GM12878 (cell line): Measurements from ENCODE around the gene AP1AR. TPM values are rescaled to one million over a fixed set of nuclear protein-coding genes. Genes with fewer than 3 reads are reported as not detected.
A peak's percentile ranks its signal among the peaks of the same experiment; 100 is the strongest.

ENCODE experiments used
- ATF7 ChIP-seq: fragments of 450-650 bp; IDR thresholded peaks from 2 replicates; pipeline ENCODE4 v1.6.1; 2016; ENCODE audit warnings: low read depth, mild to moderate bottlenecking
- BCL11A ChIP-seq: IDR thresholded peaks from 2 replicates; pipeline ENCODE4 v1.6.1; 2011; ENCODE audit warnings: low read depth, low read length
- BCL3 ChIP-seq: IDR thresholded peaks from 2 replicates; pipeline ENCODE4 v1.6.1; 2011; ENCODE audit warnings: borderline replicate concordance, low read depth, mild to moderate bottlenecking, moderate library complexity, low read length; ENCODE audit not compliant: insufficient read depth, poor library complexity, severe bottlenecking
- BMI1 ChIP-seq: fragments of 450-650 bp; IDR thresholded peaks from 2 replicates; pipeline ENCODE4 v1.6.1; 2016; ENCODE audit warnings: mild to moderate bottlenecking, moderate library complexity, borderline replicate concordance
- CREM ChIP-seq: IDR thresholded peaks from 2 replicates; pipeline ENCODE4 v1.6.1; 2014; ENCODE audit warnings: antibody characterized with exemption, low read depth
- GABPA ChIP-seq: IDR thresholded peaks from 2 replicates; pipeline ENCODE4 v1.6.1; 2014; ENCODE audit warnings: antibody characterized with exemption, low read depth, mild to moderate bottlenecking, inconsistent platforms
- MEF2A ChIP-seq: IDR thresholded peaks from 2 replicates; pipeline ENCODE4 v1.6.1; 2011; ENCODE audit warnings: low read depth, mild to moderate bottlenecking, low read length, moderate library complexity; ENCODE audit not compliant: insufficient read depth
- MYC ChIP-seq: IDR thresholded peaks from 2 replicates; pipeline ENCODE4 v1.6.1; 2011; ENCODE audit warnings: mild to moderate bottlenecking, low read length, moderate library complexity, inconsistent platforms; ENCODE audit not compliant: insufficient read depth, insufficient replicate concordance, insufficient read length, severe bottlenecking
- NKRF ChIP-seq: fragments of 450-650 bp; conservative IDR thresholded peaks from 2 replicates; pipeline ENCODE4 v1.6.1; 2017; ENCODE audit warnings: mild to moderate bottlenecking, moderate library complexity
- POLR2AphosphoS2 ChIP-seq: IDR thresholded peaks from 2 replicates; pipeline ENCODE4 v1.6.1; 2011; ENCODE audit warnings: low read depth, mild to moderate bottlenecking, low read length, improper control_type of control experiment, moderate library complexity
- RELA ChIP-seq: fragments of 450-650 bp; IDR thresholded peaks from 2 replicates; pipeline ENCODE4 v1.8.0; 2014; ENCODE audit warnings: borderline replicate concordance; ENCODE audit not compliant: partially characterized antibody
- RELB ChIP-seq: fragments of 450-650 bp; IDR thresholded peaks from 2 replicates; pipeline ENCODE4 v1.6.1; 2017; ENCODE audit warnings: low read depth, mild to moderate bottlenecking, moderate library complexity
- REST ChIP-seq: IDR thresholded peaks from 2 replicates; pipeline ENCODE4 v1.6.1; 2012; ENCODE audit warnings: mild to moderate bottlenecking, low read depth, low read length
- SREBF2 ChIP-seq: IDR thresholded peaks from 2 replicates; pipeline ENCODE4 v1.6.1; 2012; ENCODE audit warnings: mild to moderate bottlenecking, low read length
- ZBTB4 ChIP-seq: fragments of 450-650 bp; formaldehyde crosslinking; IDR thresholded peaks from 2 replicates; pipeline ENCODE4 v1.4.0; 2022; ENCODE audit warnings: mild to moderate bottlenecking, moderate library complexity
- ZNF24 ChIP-seq: fragments of 450-650 bp; IDR thresholded peaks from 2 replicates; pipeline ENCODE4 v1.6.1; 2017; ENCODE audit warnings: antibody characterized with exemption, mild to moderate bottlenecking
- polyA plus RNA-seq, 11 experiments: library from polyadenylated mRNA; depleted of rRNA in 4 of 11; unstranded in 6 of 11; stranded (reverse) in 5 of 11; fragments of >200 nt; fragmentation: Nextera tagmentation in 4 of 11; fragmentation: Illumina TruSeq in 1 of 11; extraction: Ambion mirVana in 4 of 11; extraction: Trizol in 1 of 11; gene quantifications; 1 replicate in 1 of 11; 2 replicates in 10 of 11; pipeline versions ENCODE4 v1.2.1 to v1.2.3, GENCODE V29; 2011 to 2016; ENCODE audit warnings: inconsistent platforms in 2 of 11, missing spikeins in 2 of 11, low read depth in 1 of 11
- total RNA-seq, 4 experiments: library from RNA; depleted of rRNA in 3 of 4; stranded (reverse); fragments of >200 nt in 3 of 4; fragmentation: Illumina TruSeq in 1 of 4; extraction: Trizol in 1 of 4; gene quantifications; 2 replicates each; pipeline versions ENCODE4 v1.2.1 to v1.2.3, GENCODE V29; 2013 to 2021

Gene AP1AR
- total and polyA plus RNA-seq, 10 of the 15 experiments (the other 5 are each of a cell fraction or from before 2014, with no cell fraction given), result 5.6 to 29.1 (median 16.3) TPM

- TF ChIP-seq ZBTB4 (no peak), ATF7 (peak; percentile 68; the same call in 1 of the 2 replicates), ZNF24 (no peak), BCL3 (no peak), SREBF2 (no peak), NKRF (0 out of 2 replicates have a peak, but pooled peaks have one; percentile 16), MEF2A (no peak), REST (no peak), GABPA (peak; percentile 88), CREM (peak; percentile 83), MYC (no peak), RELB (peak; percentile 57; the same call in 1 of the 2 replicates), POLR2AphosphoS2 (no peak), BCL11A (no peak), BMI1 (no peak), RELA (no peak)
These were observed 458 bp upstream of the AP1AR start (continued) for GRCh38 chr4:112230879-112231778.
